Glomerular visceral epithelial cell (primary cell): ENCODE data around the gene OLIG3.

ENCODE experiments used
- DNase-seq: peaks from one replicate; pipeline ENCODE4 v3.0.0-alpha.2; 2016; ENCODE audit errors: extremely low spot score

Gene OLIG3

GRCh38 chr6:137494281-137494987 is at the start of gene OLIG3:
OLIG3 (minus strand) TSS chr6:137494394; CDS start chr6:137494170, 224 bp downstream.
- no peak for DNase-seq

GRCh38 chr6:137543114-137543513 is 48.9 kb upstream of the OLIG3 start:
- no peak for DNase-seq

GRCh38 chr6:137542713-137543112 is 48.5 kb upstream of the OLIG3 start:
- DNase-seq = no peak

GRCh38 chr6:137541534-137542063 is 47.4 kb upstream of the OLIG3 start:
- DNase-seq = no peak

GRCh38 chr6:137536104-137536773 is 42.0 kb upstream of the OLIG3 start:
- no peak for DNase-seq

- no peak for DNase-seq
Observed at GRCh38 chr6:137531376-137532092, 37.3 kb upstream of the OLIG3 start.

GRCh38 chr6:137530404-137530803 is 36.2 kb upstream of the OLIG3 start:
- no peak for DNase-seq

- DNase-seq = peak; percentile 11
Observed at GRCh38 chr6:137522831-137523230, 28.6 kb upstream of the OLIG3 start.

GRCh38 chr6:137522198-137522798 is 28.1 kb upstream of the OLIG3 start:
- DNase-seq = no peak

GRCh38 chr6:137520520-137520919 is 26.3 kb upstream of the OLIG3 start:
- DNase-seq = no peak

- DNase-seq = no peak
Observed at GRCh38 chr6:137519629-137520176, 25.5 kb upstream of the OLIG3 start.

- peak; percentile 43 for DNase-seq
Observed at GRCh38 chr6:137518386-137518983, 24.3 kb upstream of the OLIG3 start.

GRCh38 chr6:137514418-137514817 is 20.2 kb upstream of the OLIG3 start:
- DNase-seq = no peak

GRCh38 chr6:137512757-137513605 is 18.8 kb upstream of the OLIG3 start:
- DNase-seq = no peak

GRCh38 chr6:137510923-137511322 is 16.7 kb upstream of the OLIG3 start:
- DNase-seq = no peak

GRCh38 chr6:137498481-137499190 is 4.4 kb upstream of the OLIG3 start:
- DNase-seq = no peak

GRCh38 chr6:137497721-137498463 is 3.7 kb upstream of the OLIG3 start:
- no peak for DNase-seq

- no peak for DNase-seq
Observed at GRCh38 chr6:137496909-137497720, 2.9 kb upstream of the OLIG3 start.
